Gastroesophageal sphincter (tissue), 3 donors: ENCODE results near the gene CD53.

Experiments
- POLR2A ChIP-seq, 2 donors: fragments of 450-650 bp; IDR thresholded peaks; one replicate each; pipeline ENCODE4 v1.6.1; 2017; ENCODE audit warnings: antibody characterized with exemption in 2 of 2, mild to moderate bottlenecking in 2 of 2, moderate library complexity in 1 of 2
- POLR2AphosphoS5 ChIP-seq: sonication (generic); formaldehyde crosslinking; IDR thresholded peaks from one replicate; pipeline ENCODE4 v1.6.1; 2017; ENCODE audit warnings: antibody characterized with exemption
- TF ChIP-seq, protein P1 (sequence below), 4 experiments: fragments of 200-600 bp in 2 of 4; fragments of 450-650 bp in 2 of 4; sonication (generic) in 1 of 4; IDR thresholded peaks; one replicate each; pipeline ENCODE4 v1.5.1; 2017 to 2019; ENCODE audit warnings: antibody characterized with exemption in 4 of 4, mild to moderate bottlenecking in 2 of 4, moderate library complexity in 2 of 4

GRCh38 chr1:110916669-110917306 lies 43.8 kb downstream of the CD53 start:
- TF ChIP-seq, protein P1, sequence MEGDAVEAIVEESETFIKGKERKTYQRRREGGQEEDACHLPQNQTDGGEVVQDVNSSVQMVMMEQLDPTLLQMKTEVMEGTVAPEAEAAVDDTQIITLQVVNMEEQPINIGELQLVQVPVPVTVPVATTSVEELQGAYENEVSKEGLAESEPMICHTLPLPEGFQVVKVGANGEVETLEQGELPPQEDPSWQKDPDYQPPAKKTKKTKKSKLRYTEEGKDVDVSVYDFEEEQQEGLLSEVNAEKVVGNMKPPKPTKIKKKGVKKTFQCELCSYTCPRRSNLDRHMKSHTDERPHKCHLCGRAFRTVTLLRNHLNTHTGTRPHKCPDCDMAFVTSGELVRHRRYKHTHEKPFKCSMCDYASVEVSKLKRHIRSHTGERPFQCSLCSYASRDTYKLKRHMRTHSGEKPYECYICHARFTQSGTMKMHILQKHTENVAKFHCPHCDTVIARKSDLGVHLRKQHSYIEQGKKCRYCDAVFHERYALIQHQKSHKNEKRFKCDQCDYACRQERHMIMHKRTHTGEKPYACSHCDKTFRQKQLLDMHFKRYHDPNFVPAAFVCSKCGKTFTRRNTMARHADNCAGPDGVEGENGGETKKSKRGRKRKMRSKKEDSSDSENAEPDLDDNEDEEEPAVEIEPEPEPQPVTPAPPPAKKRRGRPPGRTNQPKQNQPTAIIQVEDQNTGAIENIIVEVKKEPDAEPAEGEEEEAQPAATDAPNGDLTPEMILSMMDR (IDR thresholded peaks at IDR 0.05) = no peak
- TF ChIP-seq POLR2A (IDR thresholded peaks at IDR 0.05) (no peak), POLR2AphosphoS5 (no peak)
